GM21381 (cell line): ENCODE results near the gene RAP1GAP2.

Experiments used
- ATAC-seq: cut with Tn5 transposase; IDR thresholded peaks from one replicate; pipeline ENCODE4 v1.9.1; 2021; ENCODE audit warnings: mild to moderate bottlenecking, moderate library complexity; ENCODE audit not compliant: unreplicated experiment

Gene RAP1GAP2

GRCh38 chr17:2940352-2940751, 144.1 kb downstream of the RAP1GAP2 start:
- no peak for ATAC-seq

- no peak for ATAC-seq
Observed at GRCh38 chr17:2943981-2944380, 147.7 kb downstream of the RAP1GAP2 start.

- ATAC-seq, result no peak
Observed at GRCh38 chr17:2945299-2945698, 149.1 kb downstream of the RAP1GAP2 start.

DNA sequence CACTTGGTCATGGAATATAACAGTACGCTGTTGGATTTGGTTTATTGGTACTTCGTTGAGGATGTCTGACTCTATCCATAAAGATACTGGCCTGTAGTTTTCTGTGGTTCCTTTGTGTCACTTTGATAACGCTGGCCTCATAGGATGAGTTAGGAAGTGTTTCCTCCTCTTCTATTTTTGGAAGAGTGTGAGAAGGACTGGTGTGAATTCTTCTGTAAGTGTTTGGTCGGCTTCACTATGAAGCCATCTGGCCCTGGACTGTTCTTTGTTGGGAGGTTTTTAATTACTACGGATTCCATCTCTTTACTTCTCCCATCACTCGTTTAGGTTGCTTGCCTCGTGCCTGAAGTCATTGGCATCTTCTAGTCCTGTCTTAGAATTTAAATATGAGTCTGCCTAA, 149.9 kb downstream of the RAP1GAP2 start:
- ATAC-seq, result no peak

- ATAC-seq, result no peak
Observed at GRCh38 chr17:2947588-2947950, 151.3 kb downstream of the RAP1GAP2 start.

- no peak for ATAC-seq
Observed at GRCh38 chr17:2947996-2948550, 151.8 kb downstream of the RAP1GAP2 start.

DNA sequence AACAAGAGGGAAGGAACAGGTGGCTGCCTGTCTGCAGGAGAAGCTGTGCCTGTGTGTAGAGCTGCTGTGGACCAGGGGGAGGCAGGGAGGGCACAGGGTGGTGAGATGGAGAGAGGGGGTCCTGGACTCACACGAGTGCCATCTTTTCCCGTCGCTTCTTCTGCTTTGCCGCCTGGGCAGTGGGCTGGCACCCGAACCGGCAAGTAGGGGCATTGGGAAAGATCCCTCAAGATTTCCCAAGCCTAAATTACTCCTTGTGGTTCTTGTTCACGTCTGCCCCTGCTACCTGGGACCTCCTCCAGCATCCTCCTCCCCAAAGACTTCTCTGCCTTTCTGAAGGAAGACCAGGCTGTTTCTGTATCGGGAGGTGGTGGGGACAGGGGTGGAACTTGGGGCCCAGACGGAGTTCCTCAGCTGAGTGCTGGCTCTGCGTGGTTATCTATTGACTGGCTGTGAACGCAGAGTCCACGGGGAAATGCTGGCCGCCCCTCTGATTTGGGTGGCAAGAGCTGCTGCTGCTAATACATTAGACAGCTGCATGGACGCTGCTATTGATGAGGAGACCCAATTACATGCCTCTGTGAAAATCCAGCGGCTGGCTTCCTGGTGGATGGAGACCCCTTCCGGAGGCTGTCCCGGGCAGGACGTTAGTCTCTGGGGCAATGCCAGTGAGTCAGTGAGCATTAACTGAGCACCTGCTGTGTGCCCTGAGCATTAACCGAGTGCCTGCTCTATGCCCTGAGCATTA, 152.7 kb downstream of the RAP1GAP2 start:
- no peak for ATAC-seq

GRCh38 chr17:2949469-2950044, 153.3 kb downstream of the RAP1GAP2 start:
- ATAC-seq, result no peak

DNA sequence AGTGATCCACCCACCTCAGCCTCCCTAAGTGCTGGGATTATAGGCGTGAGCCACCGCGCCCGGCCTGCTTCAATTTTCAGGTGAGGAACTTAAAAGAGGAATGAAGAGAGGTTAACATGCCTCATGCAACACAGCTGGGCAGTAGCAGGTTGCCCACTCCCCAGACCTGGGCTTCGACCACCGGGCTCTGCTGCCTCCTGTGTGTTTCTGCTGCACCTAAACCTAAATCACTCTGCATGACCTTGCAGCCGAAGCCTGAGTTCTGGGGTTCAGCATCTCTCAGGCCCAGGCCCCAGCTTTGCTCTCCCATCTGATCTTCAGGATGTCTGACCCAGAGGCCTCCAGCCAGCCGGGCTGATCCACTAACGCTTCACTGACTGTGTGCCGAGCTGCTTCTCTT, 154.6 kb downstream of the RAP1GAP2 start:
- ATAC-seq, result no peak

DNA sequence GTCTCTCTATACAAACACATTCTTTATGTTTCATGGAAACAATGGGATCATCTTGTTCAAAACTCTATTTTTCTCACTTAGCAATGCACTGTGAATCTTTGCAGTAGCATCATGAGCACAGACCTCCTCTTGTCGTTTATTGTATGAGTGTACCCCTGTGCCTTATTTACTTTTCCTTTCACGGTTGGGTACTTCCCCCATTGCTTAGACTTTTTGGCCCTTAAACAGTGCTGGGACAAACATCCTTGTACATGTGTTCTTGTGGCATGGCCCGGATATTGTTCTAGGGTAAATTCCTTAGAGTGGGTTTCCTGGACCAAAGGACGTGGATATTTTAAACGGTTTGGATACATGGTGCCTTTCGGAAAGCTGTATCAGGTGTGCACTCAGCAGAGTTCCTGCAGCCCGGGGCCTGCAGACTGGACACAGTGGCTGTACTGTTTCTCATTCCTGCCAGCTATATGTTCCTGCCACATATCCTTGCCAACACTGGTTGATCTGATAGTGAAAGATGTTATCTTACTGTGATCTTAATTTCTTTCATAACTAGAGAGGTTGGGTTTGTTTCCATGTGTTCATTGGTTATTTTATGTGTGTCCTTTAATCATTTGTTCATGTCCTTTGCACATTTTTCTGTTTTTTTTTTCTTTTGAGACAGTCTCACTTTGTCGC, 156.1 kb downstream of the RAP1GAP2 start:
- ATAC-seq, result no peak

DNA sequence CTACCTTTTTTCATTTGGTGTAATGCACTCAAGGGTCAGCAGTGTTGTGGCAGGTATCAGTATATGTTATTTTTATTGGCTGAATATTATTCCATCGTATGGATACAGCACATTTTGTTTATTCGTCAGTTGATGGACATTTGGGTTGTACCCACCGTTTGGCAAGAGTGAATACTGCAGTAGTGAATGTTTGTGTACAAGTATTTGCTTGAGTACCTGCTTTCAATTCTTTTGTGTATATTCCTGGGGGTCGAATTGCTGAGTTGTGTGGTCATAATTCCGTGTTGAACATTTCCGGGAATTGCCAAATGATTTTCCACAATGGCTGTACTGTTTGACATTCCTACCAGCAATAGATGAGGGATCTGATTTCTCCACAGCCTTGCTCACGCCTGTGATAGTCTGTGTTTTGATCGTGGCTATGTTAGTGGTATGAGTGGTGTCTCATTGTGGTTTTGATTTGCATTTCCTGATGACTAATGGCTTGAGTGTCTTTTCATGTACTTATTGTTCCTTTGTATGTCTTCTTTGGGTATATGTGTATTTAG, 158.7 kb downstream of the RAP1GAP2 start:
- ATAC-seq, result no peak

- ATAC-seq, result no peak
Observed at GRCh38 chr17:2955931-2956582, 159.8 kb downstream of the RAP1GAP2 start.

DNA sequence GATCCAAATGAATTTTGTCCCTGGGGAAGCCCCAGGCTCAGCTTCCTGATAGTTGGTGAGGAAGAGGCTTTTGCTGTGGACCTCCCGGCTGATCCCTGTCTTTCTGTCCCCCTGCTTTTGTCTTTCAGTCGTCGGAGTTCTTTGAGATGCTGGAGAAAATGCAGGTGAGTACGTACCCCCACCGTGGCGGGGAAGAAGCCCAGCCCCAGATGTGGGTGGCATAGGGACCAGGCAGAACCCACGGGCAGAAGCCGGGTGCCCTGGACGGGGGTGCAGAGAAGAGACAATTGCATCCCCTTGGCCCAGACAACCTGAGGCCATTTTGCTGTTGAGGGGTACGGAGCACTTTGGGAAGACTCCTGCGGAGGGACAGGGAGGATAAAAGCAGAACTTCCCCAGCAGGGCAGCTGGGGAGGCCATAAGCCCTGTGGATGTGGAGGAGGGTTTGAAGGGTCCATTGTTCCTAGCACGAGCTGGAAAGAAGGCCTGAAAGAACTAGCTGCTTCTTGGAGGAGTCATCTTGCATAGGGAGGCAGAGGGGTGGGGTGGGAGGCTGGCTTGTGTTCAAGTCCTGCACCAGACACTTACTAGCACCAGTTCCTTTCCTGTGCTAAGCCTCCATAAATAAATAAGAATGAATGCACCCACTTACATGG, 161.5 kb downstream of the RAP1GAP2 start:
- no peak for ATAC-seq

DNA sequence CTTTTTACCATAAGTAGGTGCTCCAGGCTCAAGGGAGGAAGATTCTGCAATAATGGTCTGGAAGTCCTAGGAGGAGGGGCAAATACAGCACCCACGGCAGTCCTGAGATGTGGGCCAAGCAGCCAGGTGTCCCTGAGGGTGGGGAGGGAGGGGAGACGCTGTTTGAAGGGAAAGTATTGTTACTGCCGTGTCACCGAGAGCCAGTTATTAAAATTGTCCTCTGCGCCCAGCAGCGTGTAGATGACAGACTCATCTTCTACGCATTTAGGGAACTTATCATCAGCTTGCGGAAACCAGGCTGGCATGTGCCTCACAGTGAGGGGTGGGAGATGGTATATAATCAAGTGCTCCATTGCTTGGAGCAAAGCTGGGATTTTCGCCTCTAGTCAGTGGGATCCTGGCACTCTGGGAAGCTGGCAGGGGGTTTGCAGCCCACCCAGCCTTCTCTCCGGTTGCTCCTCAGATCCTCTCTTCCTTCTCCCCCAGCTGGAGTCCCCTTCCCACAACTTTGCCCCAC, 162.5 kb downstream of the RAP1GAP2 start:
- no peak for ATAC-seq

DNA sequence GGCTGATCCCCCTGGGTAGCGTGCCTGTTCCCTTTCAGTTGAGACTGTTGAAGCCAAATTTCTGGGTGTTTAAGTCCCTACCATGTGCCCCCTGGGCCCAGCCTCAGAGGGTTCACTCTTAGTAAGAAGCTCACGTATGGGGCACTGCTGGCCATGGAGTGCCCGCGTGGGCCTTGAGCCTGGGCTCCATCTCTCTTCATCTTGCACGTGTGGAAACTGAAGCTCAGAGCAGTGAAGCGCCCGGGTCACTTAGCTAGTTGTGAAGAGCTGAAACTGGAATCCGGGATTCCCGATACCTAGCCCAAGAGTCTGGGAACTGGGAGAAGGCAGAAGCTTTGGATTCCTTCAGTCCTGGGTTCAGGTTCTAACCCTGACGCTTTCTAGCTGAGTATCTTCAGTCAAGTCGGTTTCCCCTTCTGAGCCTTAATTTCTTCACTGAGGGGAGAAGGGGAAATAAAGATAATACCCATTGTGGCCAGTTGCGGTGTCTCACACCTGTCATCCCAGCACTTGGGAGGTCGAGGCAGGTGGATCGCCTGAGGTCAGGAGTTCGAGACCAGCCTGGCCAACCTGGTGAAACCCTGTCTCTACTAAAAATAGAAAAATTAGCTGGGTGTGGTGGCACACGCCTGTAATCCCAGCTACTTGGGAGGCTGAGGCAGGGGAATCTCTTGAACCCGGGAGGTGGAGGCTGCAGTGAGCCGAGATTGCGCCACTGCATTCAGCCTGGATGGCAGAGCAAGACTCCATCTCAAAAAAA, 163.3 kb downstream of the RAP1GAP2 start:
- ATAC-seq, result no peak

- no peak for ATAC-seq
Observed at GRCh38 chr17:2961446-2961845, 165.2 kb downstream of the RAP1GAP2 start.

- no peak for ATAC-seq
Observed at GRCh38 chr17:2962236-2962635, 166.0 kb downstream of the RAP1GAP2 start.

GRCh38 chr17:2962729-2963128, 166.5 kb downstream of the RAP1GAP2 start:
- no peak for ATAC-seq

- no peak for ATAC-seq
Observed at GRCh38 chr17:2963332-2964027, 167.2 kb downstream of the RAP1GAP2 start.
